ENCODE measurements around the gene APBB1IP.

GRCh38 chr10:26479766-26480492, 41.8 kb downstream of the APBB1IP start:
- no peak for TF ChIP-seq CTCF (conservative IDR thresholded peaks at IDR 0.05 in 1 of 2, IDR thresholded peaks at IDR 0.05 in 1 of 2; ENCODE audit: extremely low read depth in 1 of 2, insufficient read depth in 1 of 2, low read depth in 1 of 2, low read length in 2 of 2)
- TF ChIP-seq EZH2 (IDR thresholded peaks at IDR 0.05; ENCODE audit: borderline replicate concordance, low read length), result no peak

Measured in mammary epithelial cell (primary cell).